HEK293T (cell line): Measurements from ENCODE around the gene ZBTB33.

Experiments
- CTCF ChIA-PET: fragments of 350-600 bp; formaldehyde crosslinking; extraction: SDS; loops from one replicate; lab custom pipeline; 2021; ENCODE audit warnings: antibody characterized with exemption, inconsistent platforms; lab: Yijun Ruan, JAX
- POLR2A ChIA-PET: fragments of 350-600 bp; formaldehyde crosslinking; extraction: SDS; loops from one replicate; lab custom pipeline; 2020; ENCODE audit warnings: antibody characterized with exemption, inconsistent platforms; lab: Yijun Ruan, JAX
- DNase-seq: peaks from one replicate; pipeline ENCODE4 v3.0.0; 2012; ENCODE audit warnings: mixed read lengths; ENCODE audit errors: extremely low spot score
- ARNT ChIP-seq: fragments of 450-650 bp; IDR thresholded peaks from 2 replicates; pipeline ENCODE4 v1.6.1; 2017; ENCODE audit warnings: mild to moderate bottlenecking
- BHLHE40 ChIP-seq: fragments of 450-650 bp; IDR thresholded peaks from 2 replicates; pipeline ENCODE4 v1.6.1; 2016; ENCODE audit warnings: mild to moderate bottlenecking, moderate library complexity, borderline replicate concordance
- CTBP1 ChIP-seq: fragments of 450-650 bp; IDR thresholded peaks from 2 replicates; pipeline ENCODE4 v1.6.1; 2016; ENCODE audit warnings: borderline replicate concordance
- ELF4 ChIP-seq: fragments of 450-650 bp; IDR thresholded peaks from 2 replicates; pipeline ENCODE4 v1.6.1; 2017; ENCODE audit warnings: antibody characterized with exemption
- FOXA1 ChIP-seq: fragments of 450-650 bp; IDR thresholded peaks from 2 replicates; pipeline ENCODE4 v1.6.1; 2016; ENCODE audit warnings: mild to moderate bottlenecking
- FOXK2 ChIP-seq: fragments of 450-650 bp; IDR thresholded peaks from 2 replicates; pipeline ENCODE4 v1.6.1; 2016; ENCODE audit warnings: mild to moderate bottlenecking
- FOXM1 ChIP-seq: fragments of 450-650 bp; IDR thresholded peaks from 2 replicates; pipeline ENCODE4 v1.6.1; 2017; ENCODE audit warnings: mild to moderate bottlenecking, borderline replicate concordance
- HDGF ChIP-seq: fragments of 450-650 bp; IDR thresholded peaks from 2 replicates; pipeline ENCODE4 v1.6.1; 2017; ENCODE audit warnings: antibody characterized with exemption, borderline replicate concordance
- L3MBTL2 ChIP-seq: fragments of 450-650 bp; conservative IDR thresholded peaks from 2 replicates; pipeline ENCODE4 v1.6.1; 2016; ENCODE audit warnings: mild to moderate bottlenecking
- LEF1 ChIP-seq: fragments of 450-650 bp; IDR thresholded peaks from 2 replicates; pipeline ENCODE4 v1.6.1; 2017; ENCODE audit warnings: mild to moderate bottlenecking, borderline replicate concordance
- NFRKB ChIP-seq: fragments of 450-650 bp; IDR thresholded peaks from 2 replicates; pipeline ENCODE4 v1.6.1; 2016; ENCODE audit warnings: mild to moderate bottlenecking, moderate library complexity
- PKNOX1 ChIP-seq: fragments of 450-650 bp; IDR thresholded peaks from 2 replicates; pipeline ENCODE4 v1.6.1; 2016
- SP1 ChIP-seq: fragments of 450-650 bp; IDR thresholded peaks from 2 replicates; pipeline ENCODE4 v1.6.1; 2017
- SUZ12 ChIP-seq: fragments of 450-650 bp; IDR thresholded peaks from 2 replicates; pipeline ENCODE4 v1.6.1; 2016; ENCODE audit warnings: mild to moderate bottlenecking
- TARDBP ChIP-seq: fragments of 450-650 bp; IDR thresholded peaks from 2 replicates; pipeline ENCODE4 v1.6.1; 2016
- ZNF384 ChIP-seq: fragments of 450-650 bp; IDR thresholded peaks from 2 replicates; pipeline ENCODE4 v1.6.1; 2016

Gene ZBTB33

GRCh38 chrX:120269373-120270035, 18.9 kb downstream of the ZBTB33 start:
- CTCF ChIA-PET, result interaction anchor here (0.6 to 1.2 kb wide), 2 partner anchors 19 to 40 kb away, joined by 3 to 4 read pairs; partner anchors contain the start of gene ZBTB33
- TF ChIP-seq L3MBTL2, result no peak
- TF ChIP-seq CTBP1, result no peak
- TF ChIP-seq ZNF384, result no peak
- TF ChIP-seq TARDBP, result no peak
- no peak for TF ChIP-seq SUZ12
- no peak for TF ChIP-seq BHLHE40
- no peak for TF ChIP-seq FOXA1
- no peak for TF ChIP-seq SP1
- TF ChIP-seq FOXM1, result no peak
- TF ChIP-seq ELF4, result no peak
- TF ChIP-seq ARNT, result no peak
- TF ChIP-seq NFRKB, result no peak
- POLR2A ChIA-PET, result interaction anchor here (0.8 kb wide), 1 partner anchor 19 kb away, joined by 3 read pairs; the partner anchor contains the start of gene ZBTB33
- no peak for DNase-seq

- no peak for DNase-seq
- no peak for TF ChIP-seq FOXA1
- TF ChIP-seq SUZ12, result no peak
- no peak for TF ChIP-seq HDGF
- no peak for TF ChIP-seq LEF1
- no peak for TF ChIP-seq FOXK2
- TF ChIP-seq TARDBP, result no peak
- TF ChIP-seq FOXM1, result no peak
- TF ChIP-seq NFRKB, result no peak
- TF ChIP-seq L3MBTL2, result no peak
- no peak for TF ChIP-seq ELF4
- TF ChIP-seq BHLHE40, result no peak
- no peak for TF ChIP-seq SP1
- no peak for TF ChIP-seq PKNOX1
- ChIA-PET POLR2A (no interaction called here), CTCF (no interaction called here)
Observed at GRCh38 chrX:120270567-120270966, 20.0 kb downstream of the ZBTB33 start.

GRCh38 chrX:120271218-120271617, 20.6 kb downstream of the ZBTB33 start:
- TF ChIP-seq ELF4, result no peak
- no peak for TF ChIP-seq ARNT
- no peak for TF ChIP-seq CTBP1
- ChIA-PET CTCF (no interaction called here), POLR2A (no interaction called here)
- DNase-seq, result no peak

- POLR2A ChIA-PET, result no interaction called here
- DNase-seq, result no peak
- CTCF ChIA-PET, result no interaction called here
- no peak for TF ChIP-seq SUZ12
- no peak for TF ChIP-seq HDGF
- no peak for TF ChIP-seq SP1
- TF ChIP-seq ARNT, result no peak
- no peak for TF ChIP-seq CTBP1
- no peak for TF ChIP-seq NFRKB
- no peak for TF ChIP-seq PKNOX1
- TF ChIP-seq LEF1, result no peak
- no peak for TF ChIP-seq ELF4
- TF ChIP-seq FOXM1, result no peak
- TF ChIP-seq FOXA1, result no peak
- TF ChIP-seq FOXK2, result no peak
- TF ChIP-seq BHLHE40, result no peak
- no peak for TF ChIP-seq L3MBTL2
- no peak for TF ChIP-seq ZNF384
- no peak for TF ChIP-seq TARDBP
Observed at GRCh38 chrX:120274145-120274544, 23.5 kb downstream of the ZBTB33 start.

- ChIA-PET POLR2A (no interaction called here), CTCF (no interaction called here)
- no peak for DNase-seq
- no peak for TF ChIP-seq LEF1
- TF ChIP-seq FOXA1, result no peak
- no peak for TF ChIP-seq L3MBTL2
- TF ChIP-seq SUZ12, result no peak
- TF ChIP-seq ZNF384, result no peak
- TF ChIP-seq NFRKB, result no peak
- TF ChIP-seq SP1, result no peak
- TF ChIP-seq FOXM1, result no peak
Observed at GRCh38 chrX:120274958-120275357, 24.3 kb downstream of the ZBTB33 start.

GRCh38 chrX:120281021-120281624, 30.5 kb downstream of the ZBTB33 start:
- CTCF ChIA-PET, result no interaction called here
- TF ChIP-seq NFRKB (no peak), ARNT (no peak), ELF4 (no peak), CTBP1 (no peak), TARDBP (no peak), FOXA1 (no peak), L3MBTL2 (no peak), ZNF384 (no peak), LEF1 (no peak)
- DNase-seq, result no peak
- POLR2A ChIA-PET, result no interaction called here
